ENCODE measurements around the gene HEPACAM2. TPM values are rescaled to one million over a fixed set of nuclear protein-coding genes. Genes with fewer than 3 reads are reported as not detected.

HEPACAM2 gene
- total and polyA plus RNA-seq, 2 of the 4 experiments (the other 2 are of a cell fraction): under 0.01 to 0.05 TPM

DNA sequence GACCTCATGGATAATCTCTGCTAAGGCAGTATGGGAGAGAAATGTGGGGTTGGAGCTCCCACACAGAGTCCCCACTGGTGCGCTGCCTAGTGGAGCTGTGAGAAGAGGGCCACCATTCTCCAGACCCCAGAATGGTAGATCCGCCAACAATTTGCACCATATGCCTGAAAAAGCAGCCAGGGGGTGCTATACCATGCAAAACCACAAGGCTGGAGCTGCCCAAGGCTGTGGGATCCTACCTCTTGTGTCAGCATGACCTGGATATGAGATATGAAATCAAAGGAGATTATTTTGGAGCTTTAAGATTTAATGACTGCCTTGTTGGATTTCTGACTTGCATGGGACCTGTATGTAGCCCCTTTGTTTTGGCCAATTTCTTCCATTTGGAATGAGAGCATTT lies 51.0 kb downstream of the HEPACAM2 start:
- Histone ChIP-seq H4K20me1 (ENCODE audit: insufficient read depth, low read length) (no peaks in the 10 kb centered on the region), H3K79me1 (ENCODE audit: low read depth in 1 of 2, low read length in 2 of 2) (no peaks in the 10 kb centered on the region), H3K9me3 (ENCODE audit: control insufficient read depth, insufficient read depth, low read length) (peaks cover 13% of the 10 kb centered on the region), H2BK5ac (ENCODE audit: low read depth, low read length, poor library complexity, severe bottlenecking) (no peak overlapping the region), H3K27ac (ENCODE audit: insufficient read depth, low read length) (no peak overlapping the region), H3K27me3 (ENCODE audit: control insufficient read depth, insufficient read depth, low read length) (peaks cover 9% of the 10 kb centered on the region), H3K4ac (ENCODE audit: low read depth, low read length) (no peak overlapping the region), H2BK120ac (ENCODE audit: low read depth, low read length) (no peak overlapping the region), H3K9ac (ENCODE audit: low read depth, low read length) (no peak overlapping the region), H3K36me3 (ENCODE audit: control insufficient read depth, insufficient read depth, low read length) (no peaks in the 10 kb centered on the region), H2AK5ac (ENCODE audit: low read depth, low read length) (no peak overlapping the region), H3K23ac (ENCODE audit: low read depth, low read length) (no peak overlapping the region), H3K9me1 (ENCODE audit: insufficient read depth, low read length) (no peaks in the 10 kb centered on the region), H2AK9ac (replicated peaks; ENCODE audit: low read depth, low read length, poor library complexity) (no peak overlapping the region), H2BK20ac (ENCODE audit: low read depth, low read length) (no peak overlapping the region), H3K18ac (ENCODE audit: low read depth, low read length) (no peak overlapping the region), H3K14ac (replicated peaks; ENCODE audit: low read depth, low read length) (no peak overlapping the region), H3K4me2 (ENCODE audit: low read depth, low read length) (no peak overlapping the region), H4K8ac (ENCODE audit: low read depth in 2 of 2, low read length in 2 of 2) (no peak overlapping the region), H3K56ac (ENCODE audit: extremely low read depth, insufficient read depth, low read length) (no peak overlapping the region), H4K91ac (ENCODE audit: insufficient read depth, low read depth, low read length) (no peak overlapping the region), H3K4me1 (ENCODE audit: control insufficient read depth, insufficient read depth, low read length) (no peaks in the 10 kb centered on the region), H2AFZ (replicated peaks; ENCODE audit: low read length, poor library complexity) (no peak overlapping the region), H3K4me3 (ENCODE audit: insufficient read depth, low read depth, low read length) (no peak overlapping the region), H2BK15ac (ENCODE audit: low read depth, low read length) (no peak overlapping the region), H4K5ac (ENCODE audit: low read depth, low read length) (no peak overlapping the region)
- TF ChIP-seq CHD1 (IDR thresholded peaks at IDR 0.05; ENCODE audit: low read depth, low read length): no peak
- no peak for TF ChIP-seq CEBPB (IDR thresholded peaks at IDR 0.05; ENCODE audit: low read depth, low read length)
- TF ChIP-seq MAFK (IDR thresholded peaks at IDR 0.05; ENCODE audit: low read depth, low read length): no peak
- no peak for TF ChIP-seq MXI1 (IDR thresholded peaks at IDR 0.05; ENCODE audit: borderline replicate concordance, low read depth, low read length)
- TF ChIP-seq, protein P1, sequence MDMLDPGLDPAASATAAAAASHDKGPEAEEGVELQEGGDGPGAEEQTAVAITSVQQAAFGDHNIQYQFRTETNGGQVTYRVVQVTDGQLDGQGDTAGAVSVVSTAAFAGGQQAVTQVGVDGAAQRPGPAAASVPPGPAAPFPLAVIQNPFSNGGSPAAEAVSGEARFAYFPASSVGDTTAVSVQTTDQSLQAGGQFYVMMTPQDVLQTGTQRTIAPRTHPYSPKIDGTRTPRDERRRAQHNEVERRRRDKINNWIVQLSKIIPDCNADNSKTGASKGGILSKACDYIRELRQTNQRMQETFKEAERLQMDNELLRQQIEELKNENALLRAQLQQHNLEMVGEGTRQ (IDR thresholded peaks at IDR 0.05; ENCODE audit: low read depth, low read length): no peak
- no peak for TF ChIP-seq BHLHE40 (IDR thresholded peaks at IDR 0.05; ENCODE audit: low read depth, low read length)
- TF ChIP-seq RFX5 (IDR thresholded peaks at IDR 0.05; ENCODE audit: low read depth, low read length): no peak
- TF ChIP-seq, protein P2, sequence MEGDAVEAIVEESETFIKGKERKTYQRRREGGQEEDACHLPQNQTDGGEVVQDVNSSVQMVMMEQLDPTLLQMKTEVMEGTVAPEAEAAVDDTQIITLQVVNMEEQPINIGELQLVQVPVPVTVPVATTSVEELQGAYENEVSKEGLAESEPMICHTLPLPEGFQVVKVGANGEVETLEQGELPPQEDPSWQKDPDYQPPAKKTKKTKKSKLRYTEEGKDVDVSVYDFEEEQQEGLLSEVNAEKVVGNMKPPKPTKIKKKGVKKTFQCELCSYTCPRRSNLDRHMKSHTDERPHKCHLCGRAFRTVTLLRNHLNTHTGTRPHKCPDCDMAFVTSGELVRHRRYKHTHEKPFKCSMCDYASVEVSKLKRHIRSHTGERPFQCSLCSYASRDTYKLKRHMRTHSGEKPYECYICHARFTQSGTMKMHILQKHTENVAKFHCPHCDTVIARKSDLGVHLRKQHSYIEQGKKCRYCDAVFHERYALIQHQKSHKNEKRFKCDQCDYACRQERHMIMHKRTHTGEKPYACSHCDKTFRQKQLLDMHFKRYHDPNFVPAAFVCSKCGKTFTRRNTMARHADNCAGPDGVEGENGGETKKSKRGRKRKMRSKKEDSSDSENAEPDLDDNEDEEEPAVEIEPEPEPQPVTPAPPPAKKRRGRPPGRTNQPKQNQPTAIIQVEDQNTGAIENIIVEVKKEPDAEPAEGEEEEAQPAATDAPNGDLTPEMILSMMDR (conservative IDR thresholded peaks at IDR 0.05; ENCODE audit: low read depth, low read length): no peak
- no peak for TF ChIP-seq POLR2A (IDR thresholded peaks at IDR 0.05; ENCODE audit: low read depth, low read length)
- TF ChIP-seq RCOR1 (IDR thresholded peaks at IDR 0.05; ENCODE audit: insufficient replicate concordance, low read length): no peak
- no TSS peak for BruUV-seq (replicated peaks)
- dilution Hi-C loops (cut with HindIII; ENCODE audit: low sequenced_read_pairs, unreplicated experiment): no loop called here
- POLR2A ChIA-PET (ENCODE audit: unreplicated experiment): interaction anchor here (0.7 kb wide), 1 partner anchor 57 kb away, joined by 7 read pairs; the partner anchor contains the start of gene SAMD9
- WGBS, 2 experiments (ENCODE audit: extremely low coverage in 2 of 2, insufficient read length in 1 of 2): no CpG with 5 or more reads among the region's 2 CpGs
- DNase-seq (no peak), ATAC-seq (ENCODE audit: low read depth) (no peak)
- in situ Hi-C loops (cut with MboI; ENCODE audit: low sequenced_read_pairs): no loop called here
- intact Hi-C loops (cut with micrococcal nuclease): loop anchor here (5.0 to 10.0 kb wide), 2 partner anchors 52 to 1050 kb away; partner anchors contain the start of gene HEPACAM2
- CTCF ChIA-PET: no interaction called here

All from IMR-90 (cell line).